ENCODE data around the gene FAM78B. TPM values are rescaled to one million over a fixed set of nuclear protein-coding genes. Genes with fewer than 3 reads are reported as not detected.

The FAM78B gene
- total and polyA plus RNA-seq, 10 of the 15 experiments (the other 5 are each of a cell fraction or from before 2014, with no cell fraction given), result 0.10 to 4.9 (median 1.6) TPM

- no peak for DNase-seq (ENCODE audit: low read depth, low spot score)
- BruUV-seq (replicated peaks), result no TSS peak
- 3% methylated on average over 3 of the region's 3 CpGs for WGBS (ENCODE audit: insufficient coverage, insufficient replicate concordance, low lambda C conversion rate, missing lambda C conversion rate)
- intact Hi-C loops (cut with micrococcal nuclease; ENCODE audit: unreplicated experiment) (no loop called here), in situ Hi-C loops (cut with MboI) (no loop called here)
- POLR2A ChIA-PET, result no interaction called here
- H4K20me1 ChIP-seq (ENCODE audit: control insufficient read depth, insufficient read depth), result no peaks in the 10 kb centered on the region
- no peak overlapping the region for H3K4me3 ChIP-seq
- H3K36me3 ChIP-seq (ENCODE audit: control insufficient read depth in 2 of 2, insufficient read depth in 2 of 2, low read length in 1 of 2), result no peaks in the 10 kb centered on the region
- no peak overlapping the region for H3K4me2 ChIP-seq (ENCODE audit: control insufficient read depth, insufficient read depth)
- TF ChIP-seq ELK1 (IDR thresholded peaks at IDR 0.05; ENCODE audit: low read depth, low read length), result no peak
- no peak for TF ChIP-seq SPI1 (IDR thresholded peaks at IDR 0.05; ENCODE audit: borderline replicate concordance, insufficient read depth, low read depth, low read length)
- no peak for TF ChIP-seq PML (IDR thresholded peaks at IDR 0.05; ENCODE audit: low read length)
- TF ChIP-seq RUNX3 (IDR thresholded peaks at IDR 0.05; ENCODE audit: low read length), result no peak
- TF ChIP-seq SIN3A (IDR thresholded peaks at IDR 0.05; ENCODE audit: low read depth, low read length), result no peak
- TF ChIP-seq ATF7 (IDR thresholded peaks at IDR 0.05; ENCODE audit: low read depth), result no peak
- TF ChIP-seq ZBED1 (IDR thresholded peaks at IDR 0.05; ENCODE audit: borderline replicate concordance), result no peak
- no peak for TF ChIP-seq HDAC2 (IDR thresholded peaks at IDR 0.05)
- no peak for TF ChIP-seq ETV6 (conservative IDR thresholded peaks at IDR 0.05 in 1 of 2, IDR thresholded peaks at IDR 0.05 in 1 of 2; ENCODE audit: borderline replicate concordance in 1 of 2, low read depth in 1 of 2)
- no peak for TF ChIP-seq HCFC1 (IDR thresholded peaks at IDR 0.05; ENCODE audit: low read length)
- no peak for TF ChIP-seq YBX1 (IDR thresholded peaks at IDR 0.05)
- TF ChIP-seq YY1 (IDR thresholded peaks at IDR 0.05; ENCODE audit: low read depth, low read length), result no peak
- no peak for TF ChIP-seq MEF2B (IDR thresholded peaks at IDR 0.05; ENCODE audit: partially characterized antibody, poor library complexity, severe bottlenecking)
- TF ChIP-seq TAF1 (IDR thresholded peaks at IDR 0.05; ENCODE audit: borderline replicate concordance, low read depth, low read length), result no peak
- no peak for TF ChIP-seq ZNF217 (IDR thresholded peaks at IDR 0.05)
- no peaks in the 10 kb centered on the region for H3K4me1 ChIP-seq (ENCODE audit: control insufficient read depth, insufficient read depth, low read length)
- RAD21 ChIA-PET (ENCODE audit: unreplicated experiment), result no interaction called here
- no peak for ATAC-seq
- SMC1A ChIA-PET (ENCODE audit: uncharacterized antibody, unreplicated experiment), result no interaction called here
- no peak overlapping the region for H2AFZ ChIP-seq (ENCODE audit: control insufficient read depth, low read depth, low read length)
- no peak overlapping the region for H3K27ac ChIP-seq (ENCODE audit: control insufficient read depth, insufficient read depth)
- FAIRE-seq, result no peak
- no peaks in the 10 kb centered on the region for H3K79me2 ChIP-seq (ENCODE audit: control insufficient read depth, insufficient read depth, low read length)
- H3K9me3 ChIP-seq (replicated peaks; ENCODE audit: control insufficient read depth, insufficient read depth, low read length), result no peaks in the 10 kb centered on the region
- no peaks in the 10 kb centered on the region for H3K27me3 ChIP-seq (replicated peaks in 1 of 2; ENCODE audit: control insufficient read depth in 2 of 2, insufficient read depth in 2 of 2, low read length in 1 of 2)
- CTCF ChIA-PET, result interaction anchor here (1.0 kb wide), 1 partner anchor 9 kb away, joined by 3 read pairs; no protein-coding TSS in a partner anchor
- H3K9ac ChIP-seq (ENCODE audit: control insufficient read depth, insufficient read depth, low read length), result no peak overlapping the region
Observed at GRCh38 chr1:166113031-166113430, 53.8 kb downstream of the FAM78B start.

Data from GM12878 (cell line).